Muscle of leg (tissue), 11 donors: ENCODE data around the gene CCDC92. TPM values are rescaled to one million over a fixed set of nuclear protein-coding genes. Genes with fewer than 3 reads are reported as not detected.

Experiments used
- DNase-seq: peaks from one replicate; pipeline ENCODE4 v3.0.0; 2013
- H3K27ac ChIP-seq: one replicate; pipeline ENCODE4 v1.5.1; 2013; ENCODE audit warnings: mild to moderate bottlenecking, low read length, control low read depth
- H3K27me3 ChIP-seq: one replicate; pipeline ENCODE4 v1.6.1; 2013; ENCODE audit warnings: low read length; ENCODE audit not compliant: control insufficient read depth, insufficient read depth
- H3K36me3 ChIP-seq: one replicate; pipeline ENCODE4 v1.6.1; 2013; ENCODE audit warnings: low read length; ENCODE audit not compliant: control insufficient read depth, insufficient read depth
- H3K4me1 ChIP-seq: one replicate; pipeline ENCODE4 v1.6.1; 2013; ENCODE audit warnings: low read length; ENCODE audit not compliant: control insufficient read depth, insufficient read depth
- H3K4me3 ChIP-seq: one replicate; pipeline ENCODE4 v1.5.1; 2013; ENCODE audit warnings: low read length, control low read depth
- H3K9me3 ChIP-seq: replicated peaks from 2 replicates; pipeline ENCODE4 v1.6.1; 2013; ENCODE audit warnings: low read depth, low read length; ENCODE audit not compliant: control insufficient read depth
- WGBS: methylation state at CpG from one replicate; pipeline ENCODE4 v1.1.5; 2013; ENCODE audit warnings: missing lambda C conversion rate; ENCODE audit not compliant: insufficient coverage; 5-methylcytosine and 5-hydroxymethylcytosine counted together
- polyA plus RNA-seq, 8 donors: library from polyadenylated mRNA; unstranded; fragments of 120-200 nt; gene quantifications; one replicate each; pipeline versions ENCODE4 v1.2.1 to v1.2.3, GENCODE V29; 2013; ENCODE audit warnings: inconsistent platforms in 1 of 8, low replicate concordance in 1 of 8; ENCODE audit not compliant: insufficient read length in 8 of 8, insufficient read depth in 1 of 8
- total RNA-seq: library from RNA; stranded (reverse); fragments of 120-200 nt; gene quantifications from one replicate; pipeline ENCODE4 v1.2.4, GENCODE V29; 2013

The CCDC92 gene
- total and polyA plus RNA-seq, 9 donors: 7.4 to 30.9 (median 29.3) TPM

DNA sequence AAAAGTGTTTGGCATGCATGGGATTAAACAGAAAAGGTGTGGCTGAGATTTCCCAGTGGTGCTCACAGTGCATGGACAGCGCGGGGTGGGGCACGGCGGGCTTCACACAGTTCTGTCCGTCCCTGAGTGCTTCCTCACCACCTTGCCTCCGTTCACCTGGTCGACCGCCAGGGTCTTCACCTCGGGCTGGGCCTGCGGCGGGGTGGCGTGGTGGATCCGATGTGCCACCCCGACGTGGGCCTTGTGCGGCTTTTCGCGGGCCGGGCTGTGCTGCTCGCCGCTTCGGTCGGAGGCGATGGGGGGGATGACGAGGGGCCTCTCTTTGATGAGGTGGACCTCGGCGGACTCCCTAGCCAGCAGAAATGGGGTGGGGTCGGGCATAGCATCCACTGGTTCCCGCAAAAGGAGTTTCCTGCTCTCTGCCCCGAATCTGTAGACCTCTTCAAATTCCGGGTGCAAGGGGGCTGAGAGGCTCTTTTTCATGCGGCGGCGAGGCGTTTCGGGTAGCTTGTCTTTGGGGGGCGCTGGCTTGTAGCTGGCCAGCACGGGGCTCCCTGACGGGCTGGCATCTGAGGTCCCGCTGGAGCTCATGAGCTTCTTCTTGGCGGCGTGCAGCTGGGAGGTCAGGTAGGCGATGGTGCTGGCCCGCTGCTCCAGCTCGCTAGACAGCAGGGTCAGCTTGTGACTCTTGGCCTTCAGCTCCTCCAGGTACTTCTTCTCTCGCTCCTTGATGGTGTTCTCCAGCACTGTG, 35.5 kb downstream of the CCDC92 start:
- no peak overlapping the region for H3K4me3 ChIP-seq
- 93% methylated on average over 38 of the region's 46 CpGs for WGBS
- DNase-seq: no peak
- H3K4me1 ChIP-seq: no peaks in the 10 kb centered on the region
- H3K27ac ChIP-seq: no peak overlapping the region
- H3K9me3 ChIP-seq: no peaks in the 10 kb centered on the region
- H3K36me3 ChIP-seq: peaks cover 55% of the 10 kb centered on the region
- no peaks in the 10 kb centered on the region for H3K27me3 ChIP-seq

DNA sequence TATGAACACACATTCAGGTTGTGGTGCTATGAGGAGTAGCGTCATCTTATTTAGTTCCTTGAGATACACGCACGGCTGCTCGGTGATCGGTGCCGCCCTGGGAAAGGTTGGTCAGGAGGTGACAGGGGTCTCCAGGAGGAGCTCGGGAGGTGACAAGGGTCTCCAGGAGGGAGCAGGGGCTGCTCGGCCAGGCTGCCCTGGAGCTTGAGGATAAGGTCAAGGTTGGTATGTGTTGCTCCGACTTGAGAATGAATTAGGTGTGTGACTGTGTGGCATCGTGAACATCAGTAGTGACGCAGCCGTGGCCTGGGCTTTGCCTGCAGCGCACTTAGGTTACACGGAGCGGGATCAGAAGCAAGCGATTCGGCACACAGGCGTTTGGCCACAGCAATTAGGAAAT, 36.2 kb downstream of the CCDC92 start:
- H3K36me3 ChIP-seq: peaks cover 48% of the 10 kb centered on the region
- H3K4me3 ChIP-seq: no peak overlapping the region
- no peaks in the 10 kb centered on the region for H3K27me3 ChIP-seq
- H3K9me3 ChIP-seq: no peaks in the 10 kb centered on the region
- H3K4me1 ChIP-seq: no peaks in the 10 kb centered on the region
- WGBS: 92% methylated on average over 17 of the region's 18 CpGs
- no peak for DNase-seq
- no peak overlapping the region for H3K27ac ChIP-seq

DNA sequence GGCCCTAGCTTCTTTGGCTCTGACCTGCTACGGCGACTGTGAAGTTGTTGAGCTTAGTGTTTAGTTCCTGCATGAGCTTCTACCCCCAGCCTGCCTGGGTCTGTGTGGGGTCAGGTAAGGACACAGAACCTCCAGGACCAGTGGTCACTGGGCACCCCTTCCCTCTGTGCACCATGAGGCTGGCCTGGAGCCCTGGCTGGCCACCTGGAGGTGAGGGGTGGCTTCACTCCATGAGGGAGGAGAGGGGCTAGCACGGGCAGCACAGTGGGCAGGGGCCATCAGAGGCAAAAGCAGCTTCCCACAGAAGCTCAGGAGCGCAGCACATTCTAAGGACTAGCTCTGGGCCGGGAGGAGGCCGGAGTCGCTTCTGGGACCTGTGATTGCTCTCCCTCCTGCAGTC, 36.7 kb downstream of the CCDC92 start:
- no peaks in the 10 kb centered on the region for H3K4me1 ChIP-seq
- no peaks in the 10 kb centered on the region for H3K27me3 ChIP-seq
- H3K27ac ChIP-seq: no peak overlapping the region
- no peak for DNase-seq
- H3K36me3 ChIP-seq: peaks cover 48% of the 10 kb centered on the region
- 79% methylated on average over 2 of the region's 7 CpGs for WGBS
- no peaks in the 10 kb centered on the region for H3K9me3 ChIP-seq
- no peak overlapping the region for H3K4me3 ChIP-seq

DNA sequence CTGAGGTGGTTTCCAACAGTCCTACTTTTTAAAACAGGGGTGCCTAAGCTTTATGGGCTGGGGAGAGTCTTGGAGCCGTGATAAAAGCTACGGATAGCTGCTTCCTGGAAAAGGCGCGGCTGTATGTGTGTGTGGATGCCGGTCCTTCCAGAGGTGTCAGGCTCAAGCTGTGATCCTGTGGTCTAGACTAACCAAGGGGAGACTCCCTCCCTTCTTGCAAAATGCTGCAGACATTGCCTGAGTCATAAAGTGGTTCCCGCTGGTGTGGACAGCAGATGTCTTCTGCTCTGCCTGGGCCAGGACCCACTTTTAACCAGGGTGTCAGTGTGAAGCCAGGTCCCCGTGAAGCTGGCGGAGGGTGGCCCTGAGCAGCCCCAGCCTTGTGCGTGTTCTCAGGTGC, 37.8 kb downstream of the CCDC92 start:
- Histone ChIP-seq H3K9me3 (no peaks in the 10 kb centered on the region), H3K4me3 (no peak overlapping the region), H3K27me3 (no peaks in the 10 kb centered on the region), H3K27ac (no peak overlapping the region), H3K36me3 (peaks cover 39% of the 10 kb centered on the region), H3K4me1 (peaks cover 4% of the 10 kb centered on the region)
- 68% methylated on average over 5 of the region's 9 CpGs for WGBS
- no peak for DNase-seq

DNA sequence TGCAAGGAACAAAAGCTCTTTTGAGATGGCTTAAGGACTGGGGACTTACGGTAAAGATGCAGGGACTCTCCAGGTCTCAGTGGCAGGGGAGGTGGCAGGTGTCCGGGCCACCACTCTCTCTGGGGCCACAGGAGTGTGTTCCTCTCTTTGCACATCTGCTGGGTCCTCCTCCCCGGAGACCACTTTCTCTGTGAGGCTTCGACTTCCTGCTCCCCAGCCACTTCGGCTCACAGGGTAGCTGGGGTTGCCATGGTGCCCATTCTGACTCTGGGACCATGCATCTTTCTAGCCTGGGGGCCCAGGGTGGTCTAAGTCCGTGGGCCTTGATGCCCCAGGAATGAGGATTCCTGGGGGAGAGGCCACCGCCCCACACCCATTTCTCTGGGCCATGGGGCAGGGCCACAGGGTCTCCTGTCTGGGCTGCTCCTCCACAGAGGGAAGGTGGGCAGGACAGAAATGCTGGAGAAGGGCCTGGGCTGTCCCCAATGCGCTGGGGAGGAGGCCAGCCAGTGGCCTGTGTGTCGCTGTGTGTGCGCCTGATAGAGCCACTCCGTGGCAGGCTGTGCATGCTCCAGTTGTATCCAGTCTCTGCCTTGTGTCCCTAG, 38.5 kb downstream of the CCDC92 start:
- H3K9me3 ChIP-seq: no peaks in the 10 kb centered on the region
- H3K27me3 ChIP-seq: no peaks in the 10 kb centered on the region
- H3K4me3 ChIP-seq: no peak overlapping the region
- no peak overlapping the region for H3K27ac ChIP-seq
- H3K36me3 ChIP-seq: peaks cover 36% of the 10 kb centered on the region
- DNase-seq: no peak
- 73% methylated on average over 11 of the region's 11 CpGs for WGBS
- H3K4me1 ChIP-seq: peaks cover 11% of the 10 kb centered on the region

DNA sequence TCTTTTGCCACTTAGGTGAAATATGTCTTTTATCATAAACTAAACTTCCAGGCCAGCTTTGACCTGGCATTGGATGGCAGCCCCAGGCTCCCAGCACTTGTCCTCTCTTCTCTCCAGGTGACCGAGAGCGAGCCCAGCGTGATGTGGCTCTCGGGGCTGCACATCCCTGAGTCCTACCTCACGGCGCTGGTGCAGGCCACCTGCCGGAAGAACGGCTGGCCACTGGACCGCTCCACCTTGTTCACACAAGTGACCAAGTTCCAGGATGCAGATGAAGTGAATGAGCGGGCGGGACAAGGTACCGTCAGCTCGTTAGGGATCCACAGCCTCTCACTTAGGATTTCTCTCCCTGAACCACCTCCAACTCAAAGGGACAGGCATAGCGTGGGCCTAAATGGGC, 39.4 kb downstream of the CCDC92 start:
- H3K4me1 ChIP-seq: peaks cover 14% of the 10 kb centered on the region
- DNase-seq: no peak
- no peak overlapping the region for H3K4me3 ChIP-seq
- no peaks in the 10 kb centered on the region for H3K9me3 ChIP-seq
- H3K27me3 ChIP-seq: no peaks in the 10 kb centered on the region
- WGBS: 85% methylated on average over 14 of the region's 14 CpGs
- H3K36me3 ChIP-seq: peaks cover 33% of the 10 kb centered on the region
- H3K27ac ChIP-seq: no peak overlapping the region

DNA sequence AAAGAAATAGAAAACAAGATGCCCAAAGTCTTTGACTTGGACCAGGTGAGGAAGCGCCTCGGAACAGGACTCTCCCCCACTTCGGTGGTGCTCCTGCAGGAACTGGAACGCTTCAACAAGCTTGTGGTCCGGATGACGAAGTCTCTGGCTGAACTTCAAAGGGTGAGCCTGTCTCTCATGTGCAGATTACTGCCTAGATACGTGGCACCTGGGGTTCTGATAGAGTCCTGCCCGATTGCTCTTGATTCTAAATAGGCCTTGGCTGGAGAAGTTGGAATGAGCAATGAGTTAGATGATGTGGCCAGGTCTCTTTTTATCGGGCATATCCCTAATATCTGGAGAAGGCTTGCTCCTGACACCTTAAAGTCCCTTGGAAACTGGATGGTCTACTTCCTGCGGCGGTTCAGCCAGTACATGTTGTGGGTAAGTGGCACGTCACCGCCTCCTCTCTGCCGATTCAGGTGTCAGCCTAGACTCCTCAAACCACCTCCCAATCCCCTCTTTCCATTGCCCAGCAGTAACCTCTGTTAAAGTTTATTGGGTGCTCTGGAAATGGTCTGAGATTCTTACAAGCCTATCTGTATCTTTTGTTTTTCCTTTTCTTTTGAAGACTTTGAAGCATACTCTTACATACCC, 40.8 kb downstream of the CCDC92 start:
- no peaks in the 10 kb centered on the region for H3K9me3 ChIP-seq
- H3K27me3 ChIP-seq: no peaks in the 10 kb centered on the region
- H3K4me1 ChIP-seq: peaks cover 17% of the 10 kb centered on the region
- H3K36me3 ChIP-seq: peaks cover 21% of the 10 kb centered on the region
- H3K4me3 ChIP-seq: no peak overlapping the region
- H3K27ac ChIP-seq: no peak overlapping the region
- 90% methylated on average over 9 of the region's 14 CpGs for WGBS
- DNase-seq: no peak

DNA sequence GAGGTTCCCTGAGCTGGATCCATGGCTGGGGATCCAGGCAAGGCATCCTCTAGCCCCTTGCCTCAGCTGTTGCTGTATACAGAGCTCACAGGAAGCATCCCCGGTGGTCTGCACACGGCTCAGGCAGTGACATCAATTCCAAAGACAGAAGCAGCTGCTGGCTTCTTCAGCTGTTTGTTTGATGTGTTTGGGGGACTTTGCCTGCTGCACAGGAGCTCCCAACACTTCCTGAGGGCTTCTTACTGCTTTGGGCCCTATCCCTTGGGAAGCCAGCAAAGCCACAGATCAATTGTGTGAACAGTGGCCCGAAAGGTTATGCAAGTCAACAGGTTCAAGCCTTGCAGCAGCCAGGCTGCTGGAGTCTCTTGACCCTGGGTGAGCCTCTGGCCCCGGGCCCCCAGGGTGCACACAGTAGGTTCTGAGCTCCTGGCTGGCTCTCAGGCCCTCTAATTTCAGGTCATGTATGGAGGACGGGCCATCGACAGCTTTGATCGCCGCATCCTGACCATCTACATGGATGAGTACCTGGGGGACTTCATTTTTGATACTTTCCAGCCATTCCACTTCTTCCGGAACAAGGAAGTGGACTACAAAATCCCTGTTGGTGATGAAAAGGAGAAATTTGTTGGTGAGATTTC, 42.6 kb downstream of the CCDC92 start:
- 84% methylated on average over 4 of the region's 9 CpGs for WGBS
- peak; percentile 34 for DNase-seq
- peaks cover 6% of the 10 kb centered on the region for H3K36me3 ChIP-seq
- no peak overlapping the region for H3K27ac ChIP-seq
- H3K27me3 ChIP-seq: no peaks in the 10 kb centered on the region
- peaks cover 17% of the 10 kb centered on the region for H3K4me1 ChIP-seq
- no peaks in the 10 kb centered on the region for H3K9me3 ChIP-seq
- H3K4me3 ChIP-seq: no peak overlapping the region

DNA sequence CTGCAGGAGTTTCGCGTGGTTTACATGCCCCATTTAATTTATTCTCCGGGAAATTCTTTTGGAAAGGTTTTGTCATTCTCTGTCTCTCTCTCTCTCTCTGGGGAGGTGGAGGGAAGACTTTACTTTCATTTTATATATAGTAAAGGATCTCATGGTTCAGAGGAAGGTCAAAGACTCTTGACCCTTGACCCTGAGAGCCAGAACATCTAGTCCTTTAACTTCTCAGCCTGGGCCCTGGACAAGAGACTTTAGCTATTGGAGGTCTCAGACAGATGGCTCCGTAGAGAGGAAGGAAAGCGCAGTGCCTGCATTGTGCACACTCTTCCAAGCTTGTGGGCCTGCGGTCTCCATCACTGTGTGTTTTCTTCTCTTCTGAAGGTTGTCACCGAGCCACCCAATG, 43.7 kb downstream of the CCDC92 start:
- no peak overlapping the region for H3K27ac ChIP-seq
- H3K27me3 ChIP-seq: no peaks in the 10 kb centered on the region
- no peak overlapping the region for H3K4me3 ChIP-seq
- WGBS: 80% methylated on average over 1 of the region's 7 CpGs
- no peaks in the 10 kb centered on the region for H3K9me3 ChIP-seq
- no peak for DNase-seq
- H3K36me3 ChIP-seq: no peaks in the 10 kb centered on the region
- peaks cover 17% of the 10 kb centered on the region for H3K4me1 ChIP-seq

DNA sequence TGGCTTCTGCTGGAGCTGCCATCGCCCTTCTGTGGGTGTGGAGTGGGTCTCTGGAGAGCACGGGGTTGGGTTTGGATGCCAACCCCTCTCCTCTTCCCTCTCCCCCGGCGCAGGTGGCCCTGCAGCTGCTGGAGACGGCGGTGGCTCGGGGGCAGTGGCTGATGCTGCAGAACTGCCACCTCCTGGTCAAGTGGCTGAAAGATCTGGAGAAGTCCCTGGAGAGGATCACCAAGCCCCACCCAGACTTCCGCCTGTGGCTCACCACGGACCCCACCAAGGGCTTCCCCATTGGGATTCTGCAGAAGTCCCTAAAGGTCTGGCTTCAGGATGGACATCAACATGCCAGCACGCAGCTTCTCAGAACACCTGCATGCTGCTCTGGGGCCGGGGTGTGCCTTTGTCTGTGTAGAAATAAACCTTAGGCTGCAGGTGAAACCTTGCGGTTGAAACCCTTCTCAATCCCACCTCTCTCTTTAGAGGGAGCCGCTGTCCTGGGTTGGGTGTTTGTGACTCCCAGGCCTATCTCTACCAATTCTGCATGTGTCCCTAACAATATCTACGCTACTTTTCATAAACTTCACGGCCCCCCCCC, 44.3 kb downstream of the CCDC92 start:
- H3K27me3 ChIP-seq: no peaks in the 10 kb centered on the region
- H3K4me1 ChIP-seq: peaks cover 17% of the 10 kb centered on the region
- H3K36me3 ChIP-seq: no peaks in the 10 kb centered on the region
- H3K27ac ChIP-seq: no peak overlapping the region
- DNase-seq: no peak
- H3K9me3 ChIP-seq: no peaks in the 10 kb centered on the region
- no peak overlapping the region for H3K4me3 ChIP-seq
- 77% methylated on average over 7 of the region's 15 CpGs for WGBS
